Measurements from ENCODE around the gene SLC5A4. TPM values are rescaled to one million over a fixed set of nuclear protein-coding genes. Genes with fewer than 3 reads are reported as not detected.

Gene SLC5A4
- total RNA-seq, 1 experiment from 2014 or later: not detected

DNA sequence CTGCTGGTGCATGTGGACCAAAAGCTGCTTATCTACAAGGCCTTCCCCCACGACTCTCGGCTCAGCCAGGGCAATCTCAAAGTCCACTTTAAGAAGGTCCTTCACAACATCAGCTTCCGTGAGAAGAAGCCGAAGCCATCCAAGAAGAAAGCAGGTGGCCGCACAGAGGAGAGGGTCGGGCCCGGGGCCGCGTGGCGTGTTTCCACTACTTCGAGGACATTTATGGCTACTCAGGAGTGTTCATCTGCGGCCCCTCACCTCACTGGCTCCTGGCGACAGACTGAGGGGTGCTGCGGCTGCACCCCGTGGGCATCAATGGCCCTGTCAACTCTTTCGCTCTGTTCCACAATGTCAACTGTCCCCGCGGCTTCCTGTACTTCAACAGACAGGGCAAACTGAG is 16.2 kb upstream of the SLC5A4 start:
- Mint-ChIP-seq H3K4me1 (ENCODE audit: low read depth, unreplicated experiment) (no peaks in the 10 kb centered on the region), H3K9me3 (ENCODE audit: low read depth, unreplicated experiment) (no peaks in the 10 kb centered on the region), H3K27ac (ENCODE audit: unreplicated experiment) (no peak overlapping the region), H3K27me3 (ENCODE audit: unreplicated experiment) (no peaks in the 10 kb centered on the region), H3K4me3 (ENCODE audit: low read depth, unreplicated experiment) (no peak overlapping the region), H3K36me3 (ENCODE audit: insufficient read depth, unreplicated experiment) (no peaks in the 10 kb centered on the region)
- TF ChIP-seq CTCF (IDR thresholded peaks at IDR 0.05; ENCODE audit: unreplicated experiment): no peak
- intact Hi-C loops (cut with micrococcal nuclease; ENCODE audit: unreplicated experiment): no loop called here
- BruUV-seq (replicated peaks): no TSS peak
- no peak for DNase-seq
- CTCF ChIA-PET: no interaction called here

DNA sequence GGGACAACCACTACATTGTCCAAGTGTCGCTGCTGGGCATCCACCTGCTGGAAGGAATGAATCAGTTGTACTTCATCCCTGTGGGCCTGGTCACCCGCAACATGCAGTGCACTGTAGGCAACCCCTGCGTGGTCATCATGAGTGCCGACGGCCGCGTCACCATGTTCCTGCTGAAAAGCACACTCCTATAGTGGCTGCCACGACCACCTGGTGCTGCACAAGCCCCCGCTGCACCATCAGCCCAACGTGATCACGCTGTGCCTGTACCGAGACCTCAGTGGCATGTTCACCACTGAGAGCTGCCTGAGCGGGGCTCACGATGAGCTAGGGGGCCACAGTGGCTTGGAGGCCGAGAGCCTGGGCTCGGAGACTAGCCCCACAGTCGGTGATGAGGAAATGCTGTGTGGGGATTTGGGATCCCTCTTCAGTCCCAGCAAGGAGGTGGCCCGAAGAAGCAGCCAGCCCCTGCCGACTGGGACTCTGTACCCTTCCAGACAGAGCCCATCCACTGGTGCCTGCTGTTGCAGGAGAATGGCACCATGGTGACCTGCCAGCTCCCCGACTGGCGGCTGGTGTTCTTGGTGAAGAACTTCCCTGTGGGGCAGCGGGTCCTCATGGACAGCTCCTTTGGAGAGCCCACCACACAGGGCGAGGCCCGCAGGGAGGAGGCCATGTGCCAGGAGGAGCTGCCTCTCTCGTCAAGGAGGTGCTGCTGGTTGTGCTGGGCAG is 15.7 kb upstream of the SLC5A4 start:
- Mint-ChIP-seq H3K4me3 (ENCODE audit: low read depth, unreplicated experiment) (no peak overlapping the region), H3K36me3 (ENCODE audit: insufficient read depth, unreplicated experiment) (no peaks in the 10 kb centered on the region), H3K27me3 (ENCODE audit: unreplicated experiment) (no peaks in the 10 kb centered on the region), H3K9me3 (ENCODE audit: low read depth, unreplicated experiment) (no peaks in the 10 kb centered on the region), H3K4me1 (ENCODE audit: low read depth, unreplicated experiment) (no peaks in the 10 kb centered on the region), H3K27ac (ENCODE audit: unreplicated experiment) (no peak overlapping the region)
- no peak for DNase-seq
- intact Hi-C loops (cut with micrococcal nuclease; ENCODE audit: unreplicated experiment): no loop called here
- CTCF ChIA-PET: no interaction called here
- no peak for TF ChIP-seq CTCF (IDR thresholded peaks at IDR 0.05; ENCODE audit: unreplicated experiment)
- BruUV-seq (replicated peaks): no TSS peak

DNA sequence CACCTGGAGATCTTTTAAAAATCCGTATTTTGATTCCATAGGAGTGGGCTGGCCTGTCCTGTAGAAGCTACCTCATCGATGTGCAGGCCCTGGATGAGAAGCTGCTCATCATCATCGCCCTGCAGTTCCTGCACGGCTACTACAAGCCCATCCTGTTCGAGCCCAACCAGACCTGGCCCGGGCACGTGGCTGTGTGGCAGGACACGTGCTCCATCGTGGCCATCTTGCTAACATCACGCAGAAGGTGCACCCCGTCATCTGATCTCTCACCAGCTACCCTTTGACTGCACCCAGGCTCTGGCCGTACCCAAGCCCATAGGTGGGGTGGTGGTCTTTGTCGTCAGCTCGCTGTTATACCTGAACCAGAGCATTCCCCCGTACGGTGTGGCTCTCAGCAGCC is 14.2 kb upstream of the SLC5A4 start:
- no peak overlapping the region for H3K27ac Mint-ChIP-seq (ENCODE audit: unreplicated experiment)
- no peak for DNase-seq
- H3K4me3 Mint-ChIP-seq (ENCODE audit: low read depth, unreplicated experiment): no peak overlapping the region
- no peaks in the 10 kb centered on the region for H3K4me1 Mint-ChIP-seq (ENCODE audit: low read depth, unreplicated experiment)
- intact Hi-C loops (cut with micrococcal nuclease; ENCODE audit: unreplicated experiment): no loop called here
- TF ChIP-seq CTCF (IDR thresholded peaks at IDR 0.05; ENCODE audit: unreplicated experiment): no peak
- no peaks in the 10 kb centered on the region for H3K27me3 Mint-ChIP-seq (ENCODE audit: unreplicated experiment)
- H3K9me3 Mint-ChIP-seq (ENCODE audit: low read depth, unreplicated experiment): no peaks in the 10 kb centered on the region
- CTCF ChIA-PET: interaction anchor here (0.7 to 1.1 kb wide), 2 partner anchors 139 to 299 kb away, joined by 3 read pairs; no protein-coding TSS in a partner anchor
- no peaks in the 10 kb centered on the region for H3K36me3 Mint-ChIP-seq (ENCODE audit: insufficient read depth, unreplicated experiment)
- BruUV-seq (replicated peaks): no TSS peak

DNA sequence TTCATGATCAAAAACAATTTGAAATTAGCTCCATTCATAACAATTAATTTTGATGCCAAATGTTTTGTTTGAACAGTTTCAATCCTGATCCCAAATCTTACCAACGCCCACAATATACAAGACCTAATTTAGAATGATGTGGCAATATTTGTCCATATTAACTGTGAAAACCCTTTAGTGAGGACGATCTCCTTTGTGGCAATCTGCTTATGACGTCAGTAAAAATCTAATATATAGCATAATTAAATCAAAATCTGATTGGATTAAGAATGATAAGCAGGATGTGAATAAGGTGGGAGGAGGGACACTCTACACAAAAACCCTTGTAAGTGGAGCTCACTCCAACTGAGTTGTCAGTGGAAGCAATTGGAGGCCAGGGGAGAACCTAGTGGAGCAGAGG is 11.9 kb upstream of the SLC5A4 start:
- H3K27ac Mint-ChIP-seq (ENCODE audit: unreplicated experiment): no peak overlapping the region
- H3K4me3 Mint-ChIP-seq (ENCODE audit: low read depth, unreplicated experiment): no peak overlapping the region
- intact Hi-C loops (cut with micrococcal nuclease; ENCODE audit: unreplicated experiment): no loop called here
- CTCF ChIA-PET: interaction anchor here (1.5 to 2.5 kb wide), 2 partner anchors 65 to 163 kb away, joined by 13 to 27 read pairs; no protein-coding TSS in a partner anchor
- no TSS peak for BruUV-seq (replicated peaks)
- H3K9me3 Mint-ChIP-seq (ENCODE audit: low read depth, unreplicated experiment): no peaks in the 10 kb centered on the region
- DNase-seq: no peak
- H3K27me3 Mint-ChIP-seq (ENCODE audit: unreplicated experiment): peaks cover 3% of the 10 kb centered on the region
- no peak for TF ChIP-seq CTCF (IDR thresholded peaks at IDR 0.05; ENCODE audit: unreplicated experiment)
- H3K36me3 Mint-ChIP-seq (ENCODE audit: insufficient read depth, unreplicated experiment): no peaks in the 10 kb centered on the region
- no peaks in the 10 kb centered on the region for H3K4me1 Mint-ChIP-seq (ENCODE audit: low read depth, unreplicated experiment)

Data from Calu3 (cell line).